Forelimb muscle (tissue), 1 donor: ENCODE data around the gene LRBA. TPM values are rescaled to one million over a fixed set of nuclear protein-coding genes. Genes with fewer than 3 reads are reported as not detected.

ENCODE experiments used
- DNase-seq: peaks from one replicate; pipeline ENCODE4 v3.0.0-alpha.2; 2013; ENCODE audit warnings: low read depth
- polyA plus RNA-seq: library from polyadenylated mRNA; unstranded; fragments of 120-200 nt; gene quantifications from one replicate; pipeline ENCODE4 v1.2.1, GENCODE V29; 2013; ENCODE audit not compliant: insufficient read length

The LRBA gene
- polyA plus RNA-seq, 1 donor, result 21.0 TPM

- DNase-seq, result no peak
These were observed 209.7 kb downstream of the LRBA start for GRCh38 chr4:150805183-150806025.

GRCh38 chr4:150801833-150802232 is 213.3 kb downstream of the LRBA start:
- DNase-seq, result no peak

DNA sequence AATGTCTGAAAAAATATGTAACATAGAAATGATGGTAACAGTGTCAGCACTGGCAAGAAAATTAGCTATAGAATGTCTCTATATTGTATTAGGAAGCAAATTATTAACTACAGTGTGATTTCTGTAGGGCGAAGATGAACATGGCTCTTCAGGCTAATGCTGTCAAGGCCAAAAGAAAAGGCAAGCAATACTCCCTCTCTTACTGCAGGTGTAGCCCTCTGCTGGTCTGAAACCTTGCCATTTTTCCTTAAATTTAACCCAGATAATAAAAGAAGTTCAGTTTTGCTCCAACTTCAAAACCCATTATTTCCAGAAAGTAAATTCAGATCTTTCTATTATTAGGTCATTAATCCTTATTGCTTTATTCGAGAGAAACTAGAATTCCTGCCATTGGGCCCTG is 215.9 kb downstream of the LRBA start:
- DNase-seq, result no peak

DNA sequence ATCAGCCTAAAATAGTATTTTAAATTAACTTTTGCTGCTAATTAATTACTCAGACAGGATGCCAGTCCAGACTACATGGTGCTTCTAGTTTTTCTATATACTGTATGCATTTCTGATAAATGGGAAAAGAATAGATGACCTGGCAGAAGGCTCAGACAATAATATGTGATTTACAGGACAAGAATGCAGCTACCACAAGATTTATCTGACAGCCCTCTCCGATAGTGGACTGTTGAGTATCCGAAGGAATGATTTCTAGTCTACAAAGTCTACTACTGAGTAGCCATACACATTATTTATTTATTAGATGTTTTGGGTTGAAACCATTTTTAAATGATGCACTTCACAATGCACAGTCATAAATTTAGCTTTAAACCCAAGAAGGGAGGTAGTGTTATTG is 220.4 kb downstream of the LRBA start:
- no peak for DNase-seq

GRCh38 chr4:150789864-150790263 is 225.2 kb downstream of the LRBA start:
- no peak for DNase-seq

DNA sequence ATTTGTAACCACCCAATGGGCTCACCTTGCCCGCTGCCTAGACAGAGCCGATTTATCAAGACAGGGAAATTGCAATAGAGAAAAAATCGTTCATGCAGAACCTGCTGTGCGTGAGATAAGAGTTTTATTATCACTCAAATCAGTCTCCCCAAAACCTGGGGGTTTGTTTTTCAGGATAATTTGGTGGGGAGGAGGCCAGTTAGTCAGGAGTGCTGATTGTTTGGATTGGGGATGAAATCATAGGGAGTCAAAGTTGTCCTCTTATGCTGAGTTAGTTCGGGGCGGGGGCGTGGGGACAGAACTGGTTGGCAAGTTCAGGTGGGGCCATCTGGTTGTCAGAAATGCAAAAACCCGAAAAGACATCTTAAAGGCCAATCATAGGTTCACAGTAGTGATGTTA is 230.1 kb downstream of the LRBA start:
- no peak for DNase-seq

DNA sequence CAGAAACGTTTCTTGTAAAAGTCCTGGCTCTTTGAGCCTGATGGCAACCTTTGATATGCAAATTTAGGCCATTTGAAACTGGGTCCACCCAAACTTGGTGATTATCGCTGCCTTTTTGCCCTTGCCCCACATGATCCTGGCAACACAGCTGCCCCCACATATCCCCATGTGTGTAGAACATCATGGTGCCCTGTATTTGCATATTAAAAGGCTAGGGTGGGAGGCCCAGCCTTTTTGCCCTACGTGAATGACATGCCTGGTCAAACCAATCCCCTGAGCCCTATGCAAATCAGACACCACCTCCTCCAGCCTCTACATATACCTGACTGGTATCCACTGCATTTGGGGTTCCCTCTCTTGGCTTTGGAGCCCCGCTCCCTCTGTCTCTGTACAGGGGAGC is 230.8 kb downstream of the LRBA start:
- no peak for DNase-seq

- no peak for DNase-seq
These were observed 232.2 kb downstream of the LRBA start for GRCh38 chr4:150782921-150783320.

DNA sequence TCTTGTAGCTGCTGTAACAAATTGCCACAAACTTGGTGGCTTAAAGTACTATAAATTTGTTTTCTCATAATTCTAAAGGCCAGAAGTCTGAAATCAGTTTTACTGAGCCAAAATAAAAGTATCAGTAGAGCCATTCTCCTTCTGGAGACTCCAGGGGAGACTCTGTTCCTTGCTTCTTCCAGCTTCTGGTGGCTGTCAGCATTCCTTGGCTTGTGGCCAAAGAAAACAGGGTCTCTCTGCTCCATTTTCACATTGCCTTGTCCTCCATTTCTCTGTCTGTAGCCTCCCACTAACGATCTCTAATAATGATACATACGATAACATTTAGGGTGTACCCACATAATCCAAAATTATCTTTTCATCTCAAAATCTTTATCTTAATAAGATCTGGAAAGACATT is 232.8 kb downstream of the LRBA start:
- no peak for DNase-seq

DNA sequence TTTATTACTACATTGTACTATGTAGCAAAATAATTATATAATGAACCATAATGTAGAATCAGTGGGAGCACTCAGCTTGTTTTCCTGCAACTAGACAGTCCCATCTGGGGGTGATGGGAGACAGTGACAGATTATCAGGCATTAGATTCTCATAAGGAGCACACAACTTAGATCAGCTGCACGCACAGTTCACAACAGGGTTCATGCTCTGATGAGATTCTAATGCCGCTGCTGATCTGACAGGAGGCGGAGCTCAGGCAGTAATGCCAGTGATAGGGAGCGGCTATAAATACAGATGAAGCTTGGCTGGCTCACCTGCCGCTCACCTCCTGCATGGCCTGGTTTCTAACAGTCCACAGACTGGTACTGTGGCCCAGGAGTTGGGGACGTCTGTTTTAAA is 233.9 kb downstream of the LRBA start:
- no peak for DNase-seq

DNA sequence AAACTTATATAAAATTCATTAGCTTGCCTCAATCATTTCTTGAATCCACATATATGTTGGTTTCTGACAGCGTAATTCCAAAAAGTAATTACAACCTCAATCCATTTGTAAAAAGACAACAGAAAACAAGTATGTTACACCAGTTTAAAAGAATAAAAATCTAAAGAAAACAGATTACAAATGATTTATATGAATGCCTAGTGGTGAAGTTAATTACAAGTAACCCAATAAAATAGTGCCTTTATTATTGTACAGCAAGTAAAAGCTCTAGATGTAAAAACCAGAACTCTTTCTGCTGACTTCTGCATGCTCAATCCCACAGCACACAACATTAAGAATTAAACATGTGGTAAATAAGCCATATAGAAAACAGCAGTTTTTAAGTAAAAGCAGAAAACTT is 235.4 kb downstream of the LRBA start:
- DNase-seq, result no peak

- DNase-seq, result no peak
These were observed 241.2 kb downstream of the LRBA start for GRCh38 chr4:150773729-150774449.

DNA sequence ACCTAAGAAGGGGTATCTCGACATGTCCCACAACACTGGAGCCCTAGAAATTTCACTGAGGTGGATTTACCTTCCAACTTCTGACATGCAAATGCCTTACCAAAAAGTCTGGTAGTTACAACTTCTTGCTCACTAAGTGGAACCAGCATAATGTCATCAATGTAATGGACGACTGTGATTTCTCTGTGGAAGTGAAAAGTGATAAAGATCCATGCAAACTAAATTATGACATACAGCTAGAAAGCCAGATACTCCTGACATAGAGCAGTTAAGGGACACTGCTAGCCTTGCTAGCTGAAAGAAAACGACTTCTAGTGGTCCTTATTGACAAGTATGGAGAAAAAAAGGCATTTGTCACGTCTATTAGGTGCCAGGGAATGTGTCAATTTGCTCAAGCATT is 242.1 kb downstream of the LRBA start:
- no peak for DNase-seq

- DNase-seq, result no peak
These were observed 243.7 kb downstream of the LRBA start for GRCh38 chr4:150771382-150771781.

- DNase-seq, result no peak
These were observed 245.2 kb downstream of the LRBA start for GRCh38 chr4:150769845-150770244.

- DNase-seq, result no peak
These were observed 245.8 kb downstream of the LRBA start for GRCh38 chr4:150769248-150769647.

GRCh38 chr4:150768497-150768896 is 246.6 kb downstream of the LRBA start:
- DNase-seq, result no peak

DNA sequence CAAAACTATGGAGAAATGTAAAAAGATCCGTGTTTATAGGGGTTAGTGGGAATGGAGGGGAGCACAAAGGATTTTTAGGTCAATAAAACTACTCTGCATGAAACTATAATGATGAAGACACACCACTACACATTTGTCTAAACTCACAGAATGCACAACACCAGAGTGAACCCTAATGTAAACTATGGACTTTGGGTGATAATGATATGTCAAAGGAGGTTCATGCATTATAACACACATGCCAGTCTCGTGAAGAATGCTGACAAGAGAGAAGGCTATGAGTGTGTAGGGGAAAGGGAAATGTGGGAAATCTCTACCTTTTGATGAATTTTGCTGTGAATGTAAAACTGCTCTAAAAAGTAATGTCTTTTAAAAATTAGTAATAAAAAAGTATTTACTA is 249.9 kb downstream of the LRBA start:
- no peak for DNase-seq

- DNase-seq, result no peak
These were observed 263.4 kb downstream of the LRBA start for GRCh38 chr4:150751648-150752047.

GRCh38 chr4:150750824-150751223 is 264.3 kb downstream of the LRBA start:
- no peak for DNase-seq

DNA sequence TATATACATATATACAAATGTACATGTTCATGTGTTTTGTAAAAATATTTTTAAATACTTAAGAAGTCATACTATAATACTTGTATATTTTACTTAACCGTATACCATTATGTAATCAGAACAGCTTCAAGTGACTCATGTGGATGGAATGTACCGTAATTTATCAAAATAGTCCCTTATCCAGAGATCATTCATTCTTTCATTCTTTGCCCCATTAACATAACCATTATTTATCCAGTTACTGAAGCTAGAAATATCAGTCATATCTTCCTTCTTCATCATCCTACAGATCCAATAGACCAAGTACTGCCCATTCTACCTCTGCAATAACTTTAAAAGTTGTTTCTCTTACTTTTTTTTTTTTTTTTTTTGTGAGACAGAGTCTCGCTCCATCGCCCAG is 268.9 kb downstream of the LRBA start:
- DNase-seq, result no peak

DNA sequence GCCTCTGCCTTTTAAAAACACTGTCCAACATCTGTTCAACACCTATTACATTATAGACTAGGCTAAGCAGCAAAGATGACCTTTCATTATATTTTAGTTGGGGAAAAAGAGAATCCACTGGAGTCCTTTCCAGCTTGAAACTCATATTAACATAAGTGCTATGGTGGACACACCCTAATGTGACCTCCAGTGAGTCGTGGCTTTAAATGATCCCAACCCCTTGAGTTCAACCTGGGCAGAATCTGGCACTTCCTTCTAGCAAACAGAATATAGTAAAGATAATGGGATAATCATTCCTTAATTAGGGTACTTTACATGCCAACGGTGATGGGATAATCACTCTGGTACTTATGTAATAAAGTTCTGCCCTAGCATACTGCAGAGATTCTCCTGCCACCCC is 270.5 kb downstream of the LRBA start:
- no peak for DNase-seq
